Duodenal mucosa (tissue), 2 donors: ENCODE measurements around the gene NECTIN1.
A peak's percentile ranks its signal among the peaks of the same experiment; 100 is the strongest.

Source experiments
- H3K27ac ChIP-seq: one replicate; pipeline ENCODE4 v1.7.0; 2013; ENCODE audit warnings: low read depth, low read length
- H3K27me3 ChIP-seq, 2 donors: one replicate each; pipeline ENCODE4 v1.7.0; 2013; ENCODE audit warnings: low read length in 2 of 2, control low read depth in 1 of 2; ENCODE audit not compliant: insufficient read depth in 2 of 2, control insufficient read depth in 1 of 2
- H3K36me3 ChIP-seq, 2 donors: one replicate each; pipeline ENCODE4 v1.7.0; 2013; ENCODE audit warnings: low read length in 2 of 2, control low read depth in 1 of 2; ENCODE audit not compliant: insufficient read depth in 2 of 2, control insufficient read depth in 1 of 2
- H3K4me1 ChIP-seq, 2 donors: one replicate each; pipeline ENCODE4 v1.7.0; 2013; ENCODE audit warnings: low read length in 2 of 2, control low read depth in 1 of 2; ENCODE audit not compliant: insufficient read depth in 2 of 2, control insufficient read depth in 1 of 2
- H3K4me3 ChIP-seq, 2 donors: one replicate each; pipeline ENCODE4 v1.7.0; 2013; ENCODE audit warnings: low read length in 2 of 2, low read depth in 1 of 2
- H3K9ac ChIP-seq, 2 donors: one replicate each; pipeline ENCODE4 v1.7.0; 2013; ENCODE audit warnings: low read length in 2 of 2, low read depth in 1 of 2
- H3K9me3 ChIP-seq, 2 donors: one replicate each; pipeline ENCODE4 v1.7.0; 2013; ENCODE audit warnings: low read length in 2 of 2, control low read depth in 1 of 2; ENCODE audit not compliant: control insufficient read depth in 1 of 2

The NECTIN1 gene

GRCh38 chr11:119705362-119705761 lies 23.6 kb downstream of the NECTIN1 start:
- no peak overlapping the region for H3K4me3 ChIP-seq
- H3K36me3 ChIP-seq, result no peaks in the 10 kb centered on the region
- no peak overlapping the region for H3K9ac ChIP-seq
- H3K9me3 ChIP-seq, result no peaks in the 10 kb centered on the region
- H3K27ac ChIP-seq, result no peak overlapping the region
- peaks cover 75 to 78% of the 10 kb centered on the region in 2 donors for H3K4me1 ChIP-seq
- H3K27me3 ChIP-seq, result no peaks in the 10 kb centered on the region

GRCh38 chr11:119704849-119705248 lies 24.2 kb downstream of the NECTIN1 start:
- Histone ChIP-seq H3K9me3 (no peaks in the 10 kb centered on the region), H3K4me1 (peaks cover 75 to 78% of the 10 kb centered on the region in 2 donors), H3K4me3 (no peak overlapping the region), H3K36me3 (no peaks in the 10 kb centered on the region), H3K27ac (peak overlapping the region; percentile 30), H3K27me3 (no peaks in the 10 kb centered on the region), H3K9ac (no peak overlapping the region)

- Histone ChIP-seq H3K4me3 (no peak overlapping the region), H3K9me3 (no peaks in the 10 kb centered on the region), H3K36me3 (no peaks in the 10 kb centered on the region), H3K9ac (peak overlapping the region; percentile 16 to 42), H3K27ac (no peak overlapping the region), H3K27me3 (no peaks in the 10 kb centered on the region), H3K4me1 (peaks cover 92 to 94% of the 10 kb centered on the region in 2 donors)
Observed at GRCh38 chr11:119701591-119702549, 27.1 kb downstream of the NECTIN1 start.

- Histone ChIP-seq H3K4me3 (no peak overlapping the region), H3K27me3 (no peaks in the 10 kb centered on the region), H3K9me3 (no peaks in the 10 kb centered on the region), H3K27ac (no peak overlapping the region), H3K36me3 (no peaks in the 10 kb centered on the region), H3K9ac (no peak overlapping the region), H3K4me1 (peaks cover 90 to 92% of the 10 kb centered on the region in 2 donors)
Observed at GRCh38 chr11:119700536-119701346, 28.3 kb downstream of the NECTIN1 start.

GRCh38 chr11:119700030-119700429 lies 29.0 kb downstream of the NECTIN1 start:
- Histone ChIP-seq H3K9ac (peak overlapping the region in 1 of 2 donors; percentile 48), H3K9me3 (no peaks in the 10 kb centered on the region), H3K27me3 (no peaks in the 10 kb centered on the region), H3K4me1 (peaks cover 90 to 92% of the 10 kb centered on the region in 2 donors), H3K36me3 (no peaks in the 10 kb centered on the region), H3K4me3 (no peak overlapping the region), H3K27ac (peak overlapping the region; percentile 74)

- no peaks in the 10 kb centered on the region for H3K36me3 ChIP-seq
- H3K9ac ChIP-seq, result peak overlapping the region in 1 of 2 donors; percentile 48
- H3K27me3 ChIP-seq, result no peaks in the 10 kb centered on the region
- no peaks in the 10 kb centered on the region for H3K9me3 ChIP-seq
- peak overlapping the region; percentile 74 for H3K27ac ChIP-seq
- H3K4me3 ChIP-seq, result no peak overlapping the region
- H3K4me1 ChIP-seq, result peaks cover 90 to 92% of the 10 kb centered on the region in 2 donors
Observed at GRCh38 chr11:119699227-119699626, 29.8 kb downstream of the NECTIN1 start.

GRCh38 chr11:119697882-119698281 lies 31.1 kb downstream of the NECTIN1 start:
- no peaks in the 10 kb centered on the region for H3K27me3 ChIP-seq
- no peaks in the 10 kb centered on the region for H3K9me3 ChIP-seq
- peaks cover 92 to 94% of the 10 kb centered on the region in 2 donors for H3K4me1 ChIP-seq
- no peaks in the 10 kb centered on the region for H3K36me3 ChIP-seq
- H3K27ac ChIP-seq, result no peak overlapping the region
- no peak overlapping the region for H3K4me3 ChIP-seq
- no peak overlapping the region for H3K9ac ChIP-seq

- peaks cover 94 to 97% of the 10 kb centered on the region in 2 donors for H3K4me1 ChIP-seq
- no peak overlapping the region for H3K9ac ChIP-seq
Observed at GRCh38 chr11:119697445-119697844, 31.6 kb downstream of the NECTIN1 start.

GRCh38 chr11:119696378-119697222 lies 32.4 kb downstream of the NECTIN1 start:
- Histone ChIP-seq H3K27me3 (no peaks in the 10 kb centered on the region), H3K9ac (no peak overlapping the region), H3K27ac (no peak overlapping the region), H3K36me3 (no peaks in the 10 kb centered on the region), H3K9me3 (no peaks in the 10 kb centered on the region), H3K4me1 (peaks cover 91 to 94% of the 10 kb centered on the region in 2 donors), H3K4me3 (no peak overlapping the region)

More at GRCh38 chr11:119697445-119697844, 31.6 kb downstream of the NECTIN1 start:
- Histone ChIP-seq H3K27me3 (no peaks in the 10 kb centered on the region), H3K27ac (no peak overlapping the region), H3K9me3 (no peaks in the 10 kb centered on the region), H3K36me3 (no peaks in the 10 kb centered on the region), H3K4me3 (no peak overlapping the region)
